ENCODE data around the gene KAZALD1.

The KAZALD1 gene

DNA sequence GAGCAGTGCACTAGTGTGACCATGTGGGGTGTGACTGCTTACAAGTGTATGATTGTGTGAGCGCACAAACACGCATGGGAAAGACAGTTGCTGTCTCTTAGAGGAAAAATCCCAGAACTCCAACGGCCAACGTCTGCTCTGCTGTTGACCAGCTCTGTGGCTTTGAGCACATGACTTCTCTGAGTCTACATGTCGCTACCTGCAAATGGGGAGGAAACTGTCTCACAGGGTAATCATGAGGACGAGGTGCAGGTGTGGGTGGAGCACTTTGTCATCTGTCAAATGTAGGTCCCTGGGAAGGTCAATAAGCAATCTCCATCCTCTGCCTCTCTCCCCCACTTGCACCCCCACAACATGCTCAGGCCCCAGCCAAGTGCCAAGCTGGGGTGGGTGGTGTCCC lies 38.1 kb downstream of the KAZALD1 start:
- DNase-seq = no peak

DNA sequence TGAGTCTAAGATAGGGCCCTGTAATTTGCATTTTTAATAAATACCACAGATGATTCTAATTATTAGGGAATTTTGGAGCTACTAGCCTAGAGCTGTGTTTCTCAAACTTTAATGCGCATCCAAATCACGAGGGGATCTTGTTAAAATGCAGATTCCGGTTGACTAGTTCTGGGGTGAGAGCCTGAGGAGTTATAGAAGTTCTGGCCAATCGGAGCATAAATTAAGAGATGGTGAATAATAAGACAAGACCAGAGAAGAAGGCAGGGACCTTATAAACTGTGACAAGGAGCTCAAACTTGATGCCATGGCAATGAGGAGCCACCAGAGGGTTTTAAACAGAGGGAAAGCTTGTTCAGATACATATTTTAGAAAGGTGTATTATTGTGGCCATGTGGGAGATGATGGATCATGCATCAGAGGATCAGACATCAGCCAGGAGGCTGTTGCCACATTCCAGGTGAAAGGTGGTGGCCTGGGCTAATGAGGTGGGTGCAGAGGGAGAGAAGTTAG lies 39.6 kb downstream of the KAZALD1 start:
- no peak for DNase-seq

DNA sequence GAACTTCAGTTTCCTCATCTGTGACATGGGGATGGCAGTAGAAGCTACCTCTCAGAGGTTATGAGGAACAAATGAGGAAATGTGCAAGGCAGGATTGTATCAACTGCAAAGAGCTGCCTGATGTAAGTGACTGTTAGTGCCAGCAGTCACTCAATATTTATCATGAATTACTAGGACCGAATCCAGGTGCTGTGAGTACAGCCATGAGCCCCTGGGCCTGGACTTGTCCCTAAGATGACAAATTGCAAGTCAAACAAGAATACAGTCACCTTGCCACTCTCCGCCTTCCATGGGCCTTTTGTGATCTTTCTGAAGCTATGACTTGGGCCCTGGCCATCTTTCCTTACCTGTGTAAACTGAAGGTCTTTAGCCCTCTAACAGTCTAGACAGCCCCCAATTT lies 41.6 kb downstream of the KAZALD1 start:
- DNase-seq = no peak

DNA sequence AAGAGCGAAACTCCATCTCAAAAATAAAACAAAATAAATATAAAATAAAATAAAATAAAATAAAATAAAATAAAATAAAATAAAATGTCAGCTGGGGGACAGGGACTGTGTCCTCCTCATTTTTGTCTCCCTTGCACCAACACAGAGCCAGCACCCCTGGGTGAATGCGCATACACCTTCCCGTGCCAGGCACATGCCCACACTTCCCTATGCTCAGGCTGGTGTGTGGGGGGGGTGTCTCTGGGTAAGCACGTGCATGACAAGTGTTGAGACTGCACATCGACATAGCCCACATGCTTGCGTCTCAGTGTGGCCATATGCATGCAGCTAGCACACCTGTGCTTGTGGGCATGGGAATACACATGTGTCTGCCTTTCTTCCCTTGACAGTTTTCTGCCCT lies 44.6 kb downstream of the KAZALD1 start:
- DNase-seq = no peak

DNA sequence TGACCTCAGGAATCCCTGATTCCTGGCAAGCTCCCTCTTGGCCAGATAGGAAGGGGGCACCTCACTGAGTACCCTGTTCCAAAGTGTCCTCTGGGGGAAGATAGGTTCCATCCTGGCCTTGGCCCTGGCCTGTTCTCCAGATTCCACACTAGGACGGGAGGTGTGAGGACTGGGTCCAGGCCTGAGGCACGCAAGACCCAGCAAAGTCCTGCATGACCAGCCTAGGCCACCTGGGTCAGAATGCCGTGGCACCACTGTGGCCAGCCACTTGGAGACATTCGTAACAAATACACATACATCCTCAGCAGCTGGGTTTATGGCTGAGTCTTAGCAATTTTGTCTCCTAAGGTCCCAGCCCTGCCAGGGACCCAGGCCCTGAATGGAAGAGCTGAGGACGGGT lies 46.0 kb downstream of the KAZALD1 start:
- no peak for DNase-seq

DNA sequence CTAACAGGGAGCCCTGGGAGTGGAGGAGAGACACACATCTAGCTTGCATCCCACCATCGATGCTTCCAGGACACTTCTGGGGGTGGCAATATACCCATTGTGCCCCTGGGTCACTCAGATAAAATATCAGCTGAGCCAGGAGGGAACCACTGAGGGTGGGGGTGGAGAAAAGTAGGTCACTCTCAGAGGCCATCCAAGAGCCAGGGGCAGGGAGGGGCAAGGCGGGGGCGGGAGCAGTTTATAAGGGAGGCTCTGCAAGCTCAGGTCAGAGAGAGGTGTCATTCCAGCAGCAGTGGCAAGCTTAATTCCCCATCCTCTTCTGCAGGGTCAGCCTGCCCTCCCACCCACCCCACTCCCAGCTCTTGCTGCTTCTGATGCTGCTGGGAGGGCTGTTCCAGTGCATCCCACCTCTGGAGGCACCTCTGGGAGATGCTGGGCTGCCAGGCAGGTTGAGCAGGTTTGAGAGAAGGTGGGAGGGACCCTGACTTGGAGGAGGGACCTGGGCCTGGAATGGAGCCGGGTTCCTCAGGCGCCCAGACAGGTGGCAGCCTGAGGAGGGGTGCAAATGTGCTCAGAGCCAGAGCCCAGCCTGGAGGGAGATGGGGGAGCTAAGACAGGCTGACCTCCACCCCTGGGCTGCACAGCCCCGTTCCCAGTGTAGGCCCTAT lies 49.2 kb downstream of the KAZALD1 start:
- DNase-seq = no peak

DNA sequence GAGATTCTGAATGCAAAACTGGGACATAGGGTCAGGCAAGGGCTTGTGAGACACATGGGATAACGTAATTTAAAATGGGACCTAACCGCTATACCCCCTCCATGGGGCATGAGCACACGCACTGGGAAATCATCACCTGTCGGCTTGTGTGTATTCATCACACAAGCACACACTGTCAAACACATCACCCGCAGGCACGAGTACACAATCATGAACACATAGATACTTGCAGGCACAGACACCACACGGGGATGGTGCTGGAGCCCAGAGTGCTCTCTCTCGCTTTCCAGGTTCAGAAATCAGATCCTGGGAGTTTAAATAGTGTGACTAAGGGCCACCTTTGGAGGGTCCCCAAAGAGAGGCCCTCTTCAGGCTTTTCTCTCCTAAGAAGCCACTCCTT lies 49.8 kb downstream of the KAZALD1 start:
- no peak for DNase-seq

DNA sequence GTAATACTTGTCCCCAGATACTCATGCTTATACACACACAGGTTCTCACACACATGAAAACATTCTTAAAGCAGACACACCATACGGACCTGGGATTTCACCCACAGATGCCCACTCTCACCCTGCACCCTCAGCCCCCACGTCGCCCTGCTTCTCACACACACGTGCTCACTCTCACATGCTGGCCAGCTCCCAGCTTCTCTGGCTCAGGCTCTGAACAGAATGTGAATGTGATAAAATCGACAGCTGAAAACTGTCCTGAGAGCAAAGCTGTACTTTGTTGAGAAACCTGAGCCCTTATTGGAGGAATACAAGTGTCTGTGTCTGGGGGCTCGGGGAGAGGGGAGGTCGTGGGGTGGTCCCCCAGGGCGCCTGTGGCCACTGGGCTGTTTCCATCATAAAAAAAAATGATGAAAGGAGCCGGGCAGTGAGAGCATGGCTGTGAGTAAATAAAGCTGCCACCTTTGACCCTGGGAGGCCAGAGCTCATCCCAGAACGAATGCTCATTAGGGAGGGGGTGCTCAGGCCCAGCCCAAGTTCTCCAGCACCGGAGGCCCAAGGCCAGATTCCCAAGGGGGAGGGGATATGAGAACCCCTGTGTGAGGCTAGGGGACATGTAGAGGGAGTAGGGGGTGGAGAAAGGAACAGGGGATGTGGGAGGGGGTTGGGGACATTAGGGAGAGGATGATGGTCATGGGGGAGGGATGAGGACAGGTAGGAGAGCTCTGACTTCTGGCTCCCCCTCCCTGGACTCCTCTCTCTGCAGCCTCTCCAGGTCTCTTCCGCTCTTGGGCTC lies 51.2 kb downstream of the KAZALD1 start:
- DNase-seq = no peak

DNA sequence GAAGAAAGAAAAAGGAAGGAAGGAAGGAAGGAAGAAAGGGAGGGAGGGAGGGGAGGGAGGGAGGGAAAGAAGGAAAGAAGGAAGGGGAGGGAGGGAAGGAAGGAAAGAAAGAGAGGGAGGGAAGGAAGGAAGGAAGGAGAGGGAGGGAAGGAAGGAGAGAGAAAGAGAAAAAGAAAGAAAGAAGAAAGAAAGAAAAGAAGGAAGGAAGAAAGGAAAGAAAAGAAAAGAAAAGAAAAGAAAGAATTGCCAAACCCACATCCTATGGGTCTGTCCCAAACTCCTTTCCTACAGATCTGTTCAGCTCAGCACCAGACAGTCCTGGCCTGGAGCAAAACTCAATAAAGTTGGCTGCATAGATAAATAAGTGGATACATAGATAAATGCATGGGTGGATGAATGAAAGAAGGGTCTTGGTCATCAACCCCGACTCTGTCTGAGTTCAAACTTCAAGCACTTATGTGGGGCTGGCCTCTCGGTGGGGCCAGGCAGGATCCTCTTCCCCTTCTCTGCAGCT lies 52.2 kb downstream of the KAZALD1 start:
- DNase-seq = no peak

DNA sequence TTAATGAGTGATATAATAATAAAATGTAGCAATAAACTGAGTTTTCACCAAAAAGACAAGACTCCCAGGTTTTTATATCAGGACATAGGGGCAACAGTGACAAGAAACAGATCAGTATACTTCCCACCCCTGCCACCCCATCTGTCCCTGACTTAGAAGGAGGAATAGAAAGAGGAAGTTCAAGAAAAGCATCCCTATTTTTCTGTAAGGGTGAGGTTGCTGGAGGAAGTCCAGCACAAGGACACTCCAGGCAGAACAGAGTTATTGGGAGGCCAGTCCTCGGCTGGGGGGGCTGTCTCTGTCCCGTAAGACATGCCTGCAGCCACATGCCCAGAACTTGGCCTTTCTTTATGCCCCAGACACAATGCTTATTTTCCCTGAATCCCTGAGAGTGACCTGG lies 52.9 kb downstream of the KAZALD1 start:
- DNase-seq = no peak

Data from NCI-H1092 (cell line).